CD4-positive, alpha-beta T cell treated with Interleukin-15 for 4 hours (primary cell): ENCODE data around the gene OAS3.

Experiments
- DNase-seq: peaks from one replicate; pipeline ENCODE4 v3.0.0-alpha.2; 2020; ENCODE audit warnings: low spot score

Gene OAS3

DNA sequence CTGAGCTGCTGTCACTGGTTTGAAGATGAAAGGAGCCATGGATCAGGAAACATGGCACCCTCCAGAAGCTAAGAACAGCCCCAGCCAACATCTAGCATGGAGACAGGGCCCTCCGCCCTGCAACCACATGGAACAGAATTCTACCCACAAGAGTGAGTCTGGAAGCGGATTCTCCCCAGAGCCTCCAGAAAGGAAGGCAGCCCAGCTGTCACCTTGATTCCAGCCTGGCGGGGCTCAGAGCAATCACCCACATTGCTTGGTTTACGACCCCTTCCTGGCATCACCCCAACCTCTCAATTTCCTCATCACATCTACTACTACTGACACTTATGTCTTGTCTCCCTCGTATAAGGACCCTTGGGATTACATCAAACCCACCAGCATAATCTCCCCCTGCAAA lies 78.5 kb downstream of the OAS3 start:
- no peak for DNase-seq

DNA sequence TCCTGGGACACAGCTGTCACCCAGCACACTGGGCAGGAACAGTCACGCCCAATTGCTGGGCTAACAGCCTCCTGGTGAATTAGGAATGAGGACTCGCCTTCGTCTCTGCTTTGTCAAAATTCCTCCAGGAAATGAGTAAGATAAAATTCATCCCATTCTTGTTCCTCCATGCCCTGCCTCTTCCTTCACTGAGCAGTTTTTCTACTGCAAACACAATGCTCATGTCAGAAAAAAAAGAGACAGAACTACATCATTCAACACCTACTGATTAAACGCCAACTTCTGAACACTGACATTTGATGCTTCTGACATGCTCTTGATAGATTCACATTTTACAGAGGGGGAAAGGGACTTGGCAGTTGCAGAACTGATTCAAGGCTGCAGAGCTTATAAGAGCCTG lies 80.8 kb downstream of the OAS3 start:
- no peak for DNase-seq

DNA sequence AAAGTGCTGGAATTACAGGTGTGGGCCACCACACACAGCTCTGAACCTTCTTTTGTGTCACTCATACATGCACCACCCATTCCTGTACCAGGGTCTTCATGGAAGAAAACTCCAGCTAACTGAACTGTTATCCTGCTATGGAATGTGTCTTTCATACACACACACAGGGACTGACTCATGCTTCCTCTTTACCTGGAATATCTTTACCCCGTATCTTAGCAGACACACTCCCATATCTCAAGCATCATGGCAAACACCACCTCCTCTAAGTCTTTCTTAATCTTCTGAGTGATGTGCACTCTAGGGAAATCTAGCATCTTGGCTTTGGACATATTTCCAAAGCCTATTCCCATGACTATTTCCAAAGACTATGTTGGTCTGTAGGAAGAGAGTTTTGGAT lies 83.2 kb downstream of the OAS3 start:
- no peak for DNase-seq
